H1 (cell line): ENCODE results near the gene SAMD4A. TPM values are rescaled to one million over a fixed set of nuclear protein-coding genes. Genes with fewer than 3 reads are reported as not detected.

Source experiments
- CTCF ChIA-PET: fragments of 300-600 bp; sonication (Branson Sonifier 250); formaldehyde crosslinking; loops from one replicate; lab custom pipeline; 2021; ENCODE audit not compliant: partially characterized antibody; lab: Charles Lee
- POLR2A ChIA-PET: fragments of 300-600 bp; sonication (Branson Sonifier 250); formaldehyde crosslinking; loops from one replicate; lab custom pipeline; 2021; ENCODE audit warnings: inconsistent platforms; ENCODE audit not compliant: partially characterized antibody; lab: Charles Lee
- DNase-seq, 2 experiments: peaks; one replicate each; pipeline versions ENCODE4 v3.0.0 to v3.0.0-alpha.2; 2010 to 2022; ENCODE audit warnings: low spot score in 2 of 2, low read depth in 1 of 2, mixed read lengths in 1 of 2
- FAIRE-seq: peaks from 2 replicates; lab custom pipeline; 2011; peaks lifted over from hg19 to GRCh38; lab: Jason Lieb, UNC
- H2AFZ ChIP-seq: 2 replicates; pipeline ENCODE4 v1.8.1; 2012; ENCODE audit warnings: low read length, inconsistent platforms
- H2AK5ac ChIP-seq: 2 replicates; pipeline ENCODE4 v1.6.1; 2013; ENCODE audit warnings: low read depth, low read length
- H2BK120ac ChIP-seq: replicated peaks from 2 replicates; pipeline ENCODE3; 2013; ENCODE audit warnings: low read depth, low read length, inconsistent platforms
- H2BK12ac ChIP-seq: 2 replicates; pipeline ENCODE4 v1.6.1; 2013; ENCODE audit warnings: low read depth, low read length
- H2BK15ac ChIP-seq: 2 replicates; pipeline ENCODE4 v1.6.1; 2013; ENCODE audit warnings: low read length
- H2BK20ac ChIP-seq: 2 replicates; pipeline ENCODE4 v1.6.1; 2013; ENCODE audit warnings: low read length
- H2BK5ac ChIP-seq: 2 replicates; pipeline ENCODE4 v1.6.1; 2013; ENCODE audit warnings: low read depth, low read length
- H3K14ac ChIP-seq: 2 replicates; pipeline ENCODE4 v1.6.1; 2013; ENCODE audit warnings: inconsistent platforms; ENCODE audit not compliant: insufficient read length
- H3K18ac ChIP-seq: 2 replicates; pipeline ENCODE4 v1.6.1; 2013; ENCODE audit warnings: low read length; ENCODE audit errors: extremely low read depth
- H3K23ac ChIP-seq: 2 replicates; pipeline ENCODE4 v1.6.1; 2013; ENCODE audit warnings: inconsistent platforms; ENCODE audit not compliant: insufficient read length
- H3K23me2 ChIP-seq: 2 replicates; pipeline ENCODE4 v1.6.1; 2013; ENCODE audit warnings: low read depth, low read length
- H3K27ac ChIP-seq: 2 replicates; pipeline ENCODE4 v1.6.1; 2011; ENCODE audit warnings: low read depth, low read length, inconsistent platforms
- H3K27me3 ChIP-seq, 4 experiments: replicated peaks in 1 of 4; 1 replicate in 1 of 4; 2 replicates in 3 of 4; pipeline versions ENCODE4 v1.6.1 to v1.8.1; 2011 to 2013; ENCODE audit warnings: low read length in 3 of 4, mild to moderate bottlenecking in 3 of 4, inconsistent platforms in 2 of 4, mixed read lengths in 2 of 4, moderate library complexity in 1 of 4; ENCODE audit not compliant: control insufficient read depth in 3 of 4, insufficient read depth in 3 of 4; ENCODE audit errors: extremely low read depth in 1 of 4
- H3K36me3 ChIP-seq, 4 experiments: 2 replicates each; pipeline versions ENCODE4 v1.6.1 to v1.8.1; 2011 to 2013; ENCODE audit warnings: mild to moderate bottlenecking in 4 of 4, low read length in 3 of 4, moderate library complexity in 2 of 4, control low read depth in 1 of 4, inconsistent platforms in 1 of 4; ENCODE audit not compliant: insufficient read depth in 4 of 4, control insufficient read depth in 2 of 4
- H3K4ac ChIP-seq: replicated peaks from 2 replicates; pipeline ENCODE3; 2013; ENCODE audit warnings: low read length, low read depth, mixed read lengths, inconsistent platforms; ENCODE audit not compliant: insufficient read length
- H3K4me1 ChIP-seq, 4 experiments: replicated peaks in 1 of 4; 1 replicate in 1 of 4; 2 replicates in 3 of 4; pipeline versions ENCODE4 v1.6.1 to v1.8.1; 2011 to 2013; ENCODE audit warnings: low read length in 3 of 4, inconsistent platforms in 2 of 4, mixed read lengths in 1 of 4; ENCODE audit not compliant: insufficient read depth in 4 of 4, control insufficient read depth in 3 of 4
- H3K4me2 ChIP-seq, 2 experiments: 2 replicates each; pipeline versions ENCODE4 v1.6.1 to v1.8.1; 2011 to 2013; ENCODE audit warnings: low read depth in 2 of 2, low read length in 2 of 2, control low read depth in 1 of 2, inconsistent platforms in 1 of 2, mild to moderate bottlenecking in 1 of 2; ENCODE audit not compliant: insufficient read depth in 1 of 2
- H3K4me3 ChIP-seq, 4 experiments: fragments of 200-600, 300-600 bp in 1 of 4; sonication (generic), shearing (Covaris generic), sonication (Bioruptor Twin) in 1 of 4; 2 replicates each; pipeline versions ENCODE4 v1.5.1 to v1.8.1; 2011 to 2016; ENCODE audit warnings: low read length in 4 of 4, low read depth in 3 of 4, control low read depth in 2 of 4, inconsistent platforms in 2 of 4, mild to moderate bottlenecking in 2 of 4, mixed read lengths in 1 of 4, moderate library complexity in 1 of 4; ENCODE audit not compliant: insufficient read depth in 2 of 4; ENCODE audit errors: extremely low read depth in 1 of 4
- H3K56ac ChIP-seq: replicated peaks from 2 replicates; pipeline ENCODE3; 2013; ENCODE audit warnings: low read depth, mild to moderate bottlenecking, mixed read lengths, low read length, inconsistent platforms; ENCODE audit not compliant: insufficient read length
- H3K79me1 ChIP-seq: 2 replicates; pipeline ENCODE4 v1.6.1; 2013; ENCODE audit warnings: low read depth, low read length, control low read depth
- H3K79me2 ChIP-seq, 2 experiments: 2 replicates each; pipeline versions ENCODE4 v1.6.1 to v1.8.1; 2012 to 2013; ENCODE audit warnings: low read length in 2 of 2, mild to moderate bottlenecking in 2 of 2, inconsistent platforms in 1 of 2; ENCODE audit not compliant: insufficient read depth in 2 of 2, control insufficient read depth in 1 of 2
- H3K9ac ChIP-seq, 4 experiments: replicated peaks in 1 of 4; 1 replicate in 1 of 4; 2 replicates in 3 of 4; pipeline versions ENCODE4 v1.6.1 to v1.8.1; 2011 to 2013; ENCODE audit warnings: low read depth in 3 of 4, low read length in 3 of 4, control low read depth in 2 of 4, mild to moderate bottlenecking in 2 of 4, moderate library complexity in 2 of 4, inconsistent platforms in 1 of 4; ENCODE audit errors: extremely low read depth in 1 of 4
- H3K9me3 ChIP-seq, 2 experiments: 2 replicates each; pipeline versions ENCODE4 v1.6.1 to v1.8.1; 2012 to 2013; ENCODE audit warnings: mild to moderate bottlenecking in 2 of 2, moderate library complexity in 2 of 2, control low read depth in 1 of 2, inconsistent platforms in 1 of 2, low read depth in 1 of 2, low read length in 1 of 2, mixed read lengths in 1 of 2; ENCODE audit not compliant: insufficient read depth in 2 of 2
- H4K20me1 ChIP-seq, 2 experiments: replicated peaks in 1 of 2; 2 replicates each; pipeline versions ENCODE3 to v1.8.1; 2011 to 2013; ENCODE audit warnings: inconsistent platforms in 2 of 2, low read length in 2 of 2, mild to moderate bottlenecking in 1 of 2; ENCODE audit not compliant: insufficient read depth in 2 of 2, control insufficient read depth in 1 of 2
- H4K5ac ChIP-seq: 2 replicates; pipeline ENCODE4 v1.6.1; 2013; ENCODE audit warnings: low read length, low read depth, mixed read lengths, inconsistent platforms; ENCODE audit not compliant: insufficient read length
- H4K8ac ChIP-seq: 2 replicates; pipeline ENCODE4 v1.8.0; 2013; ENCODE audit warnings: mild to moderate bottlenecking, moderate library complexity, low read length, inconsistent platforms; ENCODE audit not compliant: insufficient read depth; ENCODE audit errors: extremely low read depth
- H4K91ac ChIP-seq: replicated peaks from 2 replicates; pipeline ENCODE3; 2013; ENCODE audit warnings: low read length, mixed read lengths, inconsistent platforms; ENCODE audit not compliant: insufficient read length
- ASH2L ChIP-seq: fragments of 200-600, 300-600 bp; sonication (generic); IDR thresholded peaks from one replicate; pipeline ENCODE4 v1.7.1; 2017; ENCODE audit warnings: low read length
- BCL11A ChIP-seq, 2 experiments: IDR thresholded peaks; one replicate each; pipeline ENCODE4 v1.6.1; 2011; ENCODE audit warnings: low read depth in 2 of 2, low read length in 2 of 2, mild to moderate bottlenecking in 2 of 2
- CBX8 ChIP-seq: fragments of 300-800, 300-1000 bp; sonication (generic); IDR thresholded peaks from 2 replicates; pipeline ENCODE4 v1.7.1; 2016; ENCODE audit warnings: low read depth, low read length, borderline replicate concordance
- CTBP2 ChIP-seq: IDR thresholded peaks from 2 replicates; pipeline ENCODE4 v1.7.0; 2011; ENCODE audit warnings: borderline replicate concordance, mild to moderate bottlenecking, moderate library complexity, mixed read lengths, low read length; ENCODE audit not compliant: insufficient read depth, insufficient read length
- EGR1 ChIP-seq: IDR thresholded peaks from 2 replicates; pipeline ENCODE4 v1.6.1; 2011; ENCODE audit warnings: low read depth, low read length, borderline replicate concordance
- EP300 ChIP-seq, 2 experiments: IDR thresholded peaks; 1 replicate in 1 of 2; 2 replicates in 1 of 2; pipeline ENCODE4 v1.6.1; 2011 to 2012; ENCODE audit warnings: low read depth in 2 of 2, low read length in 2 of 2, mild to moderate bottlenecking in 2 of 2, borderline replicate concordance in 1 of 2, inconsistent platforms in 1 of 2, moderate library complexity in 1 of 2
- KDM1A ChIP-seq: fragments of 200-600, 300-600 bp; sonication (generic); IDR thresholded peaks from 2 replicates; pipeline ENCODE4 v1.7.1; 2016; ENCODE audit warnings: mild to moderate bottlenecking, low read length, borderline replicate concordance
- KDM4A ChIP-seq: IDR thresholded peaks from one replicate; pipeline ENCODE4 v1.7.1; 2012; ENCODE audit warnings: low read depth, mild to moderate bottlenecking, moderate library complexity, low read length, inconsistent platforms; ENCODE audit not compliant: severe bottlenecking
- MAFK ChIP-seq: IDR thresholded peaks from 2 replicates; pipeline ENCODE4 v1.6.1; 2012; ENCODE audit warnings: low read depth, mild to moderate bottlenecking, improper control_type of control experiment, low read length
- RXRA ChIP-seq: IDR thresholded peaks from 2 replicates; pipeline ENCODE4 v1.6.1; 2011; ENCODE audit warnings: low read depth, mild to moderate bottlenecking, low read length, moderate library complexity; ENCODE audit not compliant: insufficient read depth
- TEAD4 ChIP-seq: IDR thresholded peaks from 2 replicates; pipeline ENCODE4 v1.6.1; 2012; ENCODE audit warnings: low read depth, low read length, inconsistent platforms, mixed read lengths
- ZNF274 ChIP-seq: IDR thresholded peaks from 2 replicates; pipeline ENCODE4 v1.7.0; 2012; ENCODE audit warnings: low read length, borderline replicate concordance; ENCODE audit errors: extremely low read depth
- WGBS, 2 experiments: shearing (Covaris generic) in 1 of 2; methylation state at CpG; one replicate each; pipeline versions ENCODE4 v1.1.6 to v1.1.7; 2013 to 2015; ENCODE audit warnings: low lambda C conversion rate in 2 of 2, mixed read lengths in 2 of 2, inconsistent platforms in 1 of 2, low coverage in 1 of 2, missing lambda C conversion rate in 1 of 2; ENCODE audit not compliant: insufficient replicate concordance in 2 of 2, insufficient coverage in 1 of 2, insufficient read length in 1 of 2; ENCODE audit errors: extremely low coverage in 1 of 2, missing lambda C conversion rate in 1 of 2; 5-methylcytosine and 5-hydroxymethylcytosine counted together
- polyA plus RNA-seq, 7 experiments: library from polyadenylated mRNA; depleted of rRNA in 3 of 7; stranded (reverse) in 5 of 7; unstranded in 2 of 7; fragments of >200 nt in 5 of 7; fragments of 200-250 nt in 2 of 7; gene quantifications; 1 replicate in 5 of 7; 2 replicates in 1 of 7; 4 replicates in 1 of 7; pipeline versions ENCODE4 v1.2.1 to v1.2.3, GENCODE V29; 2011 to 2013; ENCODE audit warnings: missing spikeins in 2 of 7, mixed read lengths in 2 of 7
- total RNA-seq: library from RNA; stranded (reverse); fragmentation: NEBNext Ultra II Directional; extraction: Animal tissue kit (Norgen Biotek cat#: 25700); gene quantifications from 2 replicates; pipeline ENCODE4 v1.2.1, GENCODE V29; 2021

Gene SAMD4A
- total and polyA plus RNA-seq, 2 of the 8 experiments (the other 6 are each of a cell fraction or from before 2014, with no cell fraction given), result 2.4 to 12.3 TPM

- CTCF ChIA-PET, result interaction anchor here (1.4 to 8.7 kb wide), 4 partner anchors 12 to 26 kb away, joined by 7 to 76 read pairs (median 36); no protein-coding TSS in a partner anchor
- no peak overlapping the region for H3K27ac ChIP-seq
Observed at GRCh38 chr14:54787261-54787660, 220.3 kb downstream of the SAMD4A start.

More at GRCh38 chr14:54787261-54787660, 220.3 kb downstream of the SAMD4A start:
- H4K5ac ChIP-seq, result no peak overlapping the region
- H3K23ac ChIP-seq, result no peak overlapping the region
- no peaks in the 10 kb centered on the region for H4K20me1 ChIP-seq
- no peak overlapping the region for H2BK120ac ChIP-seq
- POLR2A ChIA-PET, result no interaction called here
- no peak overlapping the region for H2BK15ac ChIP-seq
- no peak overlapping the region for H3K9ac ChIP-seq
- H3K9me3 ChIP-seq, result no peaks in the 10 kb centered on the region
- no peak overlapping the region for H3K56ac ChIP-seq
- H4K91ac ChIP-seq, result no peak overlapping the region
- H2BK20ac ChIP-seq, result no peak overlapping the region
- H3K18ac ChIP-seq, result no peak overlapping the region
- H3K79me1 ChIP-seq, result no peaks in the 10 kb centered on the region
- H2BK5ac ChIP-seq, result no peak overlapping the region
- no peaks in the 10 kb centered on the region for H3K36me3 ChIP-seq
- H3K4me1 ChIP-seq, result peaks cover 0 to 2% (median 0%) of the 10 kb centered on the region in 4 experiments; a peak in 1 of 7 replicates
- H2BK12ac ChIP-seq, result no peak overlapping the region
- FAIRE-seq (no peak), DNase-seq (no peak)
- no peak overlapping the region for H4K8ac ChIP-seq
- no peak overlapping the region for H3K4ac ChIP-seq
- no peaks in the 10 kb centered on the region for H3K79me2 ChIP-seq
- H2AK5ac ChIP-seq, result no peak overlapping the region
- no peak overlapping the region for H2AFZ ChIP-seq
- 89% methylated on average over 1 of the region's 1 CpG; no CpG with 5 or more reads in 1 of the 2 experiments for WGBS, 2 experiments
- H3K4me2 ChIP-seq, result no peak overlapping the region
- H3K27me3 ChIP-seq, result no peaks in the 10 kb centered on the region
- H3K23me2 ChIP-seq, result no peaks in the 10 kb centered on the region; the same call in 1 of the 2 replicates
- no peak overlapping the region for H3K4me3 ChIP-seq
- H3K14ac ChIP-seq, result no peak overlapping the region
- TF ChIP-seq EP300 (IDR thresholded peaks at IDR 0.05; ENCODE audit: borderline replicate concordance in 1 of 2, low read depth in 2 of 2, low read length in 2 of 2) (no peak), MAFK (no peak), RXRA (no peak), CBX8 (no peak), EGR1 (no peak), ASH2L (no peak), KDM4A (no peak), CTBP2 (no peak), BCL11A (IDR thresholded peaks at IDR 0.05; ENCODE audit: low read depth in 2 of 2, low read length in 2 of 2) (no peak), ZNF274 (no peak), KDM1A (no peak), TEAD4 (no peak)
